DOHH2 (cell line): ENCODE measurements around the gene ODAD3.

Experiments
- EZH2phosphoT487 ChIP-seq: fragments of 200-600 bp; sonication (generic); IDR thresholded peaks from 2 replicates; pipeline ENCODE4 v1.6.1; 2017; ENCODE audit warnings: borderline replicate concordance, mild to moderate bottlenecking, antibody characterized with exemption, low read length, moderate library complexity, mixed read lengths
- TF ChIP-seq, protein P1 (sequence below): fragments of 200-600 bp; sonication (generic); IDR thresholded peaks from one replicate; pipeline ENCODE4 v1.5.1; 2014; ENCODE audit warnings: antibody characterized with exemption, mild to moderate bottlenecking, low read depth, low read length; ENCODE audit not compliant: poor library complexity, severe bottlenecking

- TF ChIP-seq, protein P1, sequence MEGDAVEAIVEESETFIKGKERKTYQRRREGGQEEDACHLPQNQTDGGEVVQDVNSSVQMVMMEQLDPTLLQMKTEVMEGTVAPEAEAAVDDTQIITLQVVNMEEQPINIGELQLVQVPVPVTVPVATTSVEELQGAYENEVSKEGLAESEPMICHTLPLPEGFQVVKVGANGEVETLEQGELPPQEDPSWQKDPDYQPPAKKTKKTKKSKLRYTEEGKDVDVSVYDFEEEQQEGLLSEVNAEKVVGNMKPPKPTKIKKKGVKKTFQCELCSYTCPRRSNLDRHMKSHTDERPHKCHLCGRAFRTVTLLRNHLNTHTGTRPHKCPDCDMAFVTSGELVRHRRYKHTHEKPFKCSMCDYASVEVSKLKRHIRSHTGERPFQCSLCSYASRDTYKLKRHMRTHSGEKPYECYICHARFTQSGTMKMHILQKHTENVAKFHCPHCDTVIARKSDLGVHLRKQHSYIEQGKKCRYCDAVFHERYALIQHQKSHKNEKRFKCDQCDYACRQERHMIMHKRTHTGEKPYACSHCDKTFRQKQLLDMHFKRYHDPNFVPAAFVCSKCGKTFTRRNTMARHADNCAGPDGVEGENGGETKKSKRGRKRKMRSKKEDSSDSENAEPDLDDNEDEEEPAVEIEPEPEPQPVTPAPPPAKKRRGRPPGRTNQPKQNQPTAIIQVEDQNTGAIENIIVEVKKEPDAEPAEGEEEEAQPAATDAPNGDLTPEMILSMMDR, result no peak
- TF ChIP-seq EZH2phosphoT487, result no peak
Observed at GRCh38 chr19:11374433-11375142, 60.3 kb downstream of the ODAD3 start, which contains the start of gene SWSAP1.
